GM12878 (cell line): Measurements from ENCODE around the gene SMAD2. TPM values are rescaled to one million over a fixed set of nuclear protein-coding genes. Genes with fewer than 3 reads are reported as not detected.

Experiments
- ATAC-seq: fragments of 200-7000 bp; cut with Tn5 transposase; 3 replicates; pipeline ENCODE4 v1.9.1; 2020; ENCODE audit warnings: mild to moderate bottlenecking, moderate library complexity
- BruUV-seq: library from RNA; stranded (reverse); fragments of 400-500 nt; replicated peaks from 2 replicates; lab custom pipeline; 2021; lab: Mats Ljungman, UMichigan
- CTCF ChIA-PET: fragments of 300-600 bp; sonication (Branson Sonifier 250); formaldehyde crosslinking; extraction: SDS; loops from one replicate; lab custom pipeline; 2021; ENCODE audit warnings: inconsistent platforms; lab: Yijun Ruan, JAX
- POLR2A ChIA-PET: fragments of 350-600 bp; formaldehyde crosslinking; extraction: SDS; loops from one replicate; lab custom pipeline; 2021; ENCODE audit warnings: inconsistent platforms; lab: Charles Lee
- RAD21 ChIA-PET: fragments of 300-600 bp; sonication (Branson Sonifier 250); formaldehyde crosslinking; loops from one replicate; lab custom pipeline; 2023; ENCODE audit warnings: antibody characterized with exemption; ENCODE audit not compliant: unreplicated experiment; lab: Charles Lee
- SMC1A ChIA-PET: fragments of 300-600 bp; sonication (Branson Sonifier 250); formaldehyde crosslinking; loops from one replicate; lab custom pipeline; 2023; ENCODE audit not compliant: unreplicated experiment, uncharacterized antibody; lab: Charles Lee
- DNase-seq: peaks from one replicate; pipeline ENCODE4 v3.0.0-alpha.2; 2011; ENCODE audit warnings: low read depth, low spot score
- FAIRE-seq: peaks from 3 replicates; lab custom pipeline; 2011; peaks lifted over from hg19 to GRCh38; lab: Jason Lieb, UNC
- H2AFZ ChIP-seq: 2 replicates; pipeline ENCODE4 v1.6.0; 2011; ENCODE audit warnings: low read depth, low read length, control low read depth; ENCODE audit not compliant: control insufficient read depth
- H3K27ac ChIP-seq: 2 replicates; pipeline ENCODE4 v1.5.1; 2011; ENCODE audit warnings: control low read depth; ENCODE audit not compliant: control insufficient read depth, insufficient read depth
- H3K27me3 ChIP-seq, 2 experiments: replicated peaks in 1 of 2; 2 replicates each; pipeline versions ENCODE4 v1.6.0 to v1.6.1; 2011; ENCODE audit warnings: low read length in 1 of 2; ENCODE audit not compliant: control insufficient read depth in 2 of 2, insufficient read depth in 2 of 2
- H3K36me3 ChIP-seq, 2 experiments: 2 replicates each; pipeline ENCODE4 v1.5.1; 2011; ENCODE audit warnings: low read length in 1 of 2; ENCODE audit not compliant: control insufficient read depth in 2 of 2, insufficient read depth in 2 of 2
- H3K4me1 ChIP-seq: 2 replicates; pipeline ENCODE4 v1.6.1; 2011; ENCODE audit warnings: mild to moderate bottlenecking, low read length, moderate library complexity, mixed read lengths; ENCODE audit not compliant: control insufficient read depth, insufficient read depth
- H3K4me2 ChIP-seq: 2 replicates; pipeline ENCODE4 v1.6.0; 2011; ENCODE audit warnings: control low read depth; ENCODE audit not compliant: control insufficient read depth, insufficient read depth
- H3K4me3 ChIP-seq: fragments of 200-600 bp; sonication (generic); 2 replicates; pipeline ENCODE4 v1.5.1; 2016
- H3K79me2 ChIP-seq: 2 replicates; pipeline ENCODE4 v1.6.0; 2011; ENCODE audit warnings: low read length; ENCODE audit not compliant: control insufficient read depth, insufficient read depth
- H3K9ac ChIP-seq: 2 replicates; pipeline ENCODE4 v1.8.0; 2011; ENCODE audit warnings: low read length, control low read depth, mixed read lengths; ENCODE audit not compliant: control insufficient read depth, insufficient read depth
- H3K9me3 ChIP-seq: replicated peaks from 3 replicates; pipeline ENCODE4 v1.5.1; 2011; ENCODE audit warnings: mild to moderate bottlenecking, low read length; ENCODE audit not compliant: control insufficient read depth, insufficient read depth
- H4K20me1 ChIP-seq: 2 replicates; pipeline ENCODE4 v1.6.0; 2011; ENCODE audit not compliant: control insufficient read depth, insufficient read depth
- CBX3 ChIP-seq: fragments of 200-600 bp; sonication (generic); IDR thresholded peaks from 2 replicates; pipeline ENCODE4 v1.6.1; 2016; ENCODE audit warnings: low read depth, borderline replicate concordance
- CEBPZ ChIP-seq: fragments of 150-350 bp; IDR thresholded peaks from 2 replicates; pipeline ENCODE4 v1.6.1; 2016; ENCODE audit warnings: low read depth, low read length
- ELK1 ChIP-seq: IDR thresholded peaks from 2 replicates; pipeline ENCODE4 v1.6.1; 2012; ENCODE audit warnings: low read depth, low read length, improper control_type of control experiment
- NBN ChIP-seq: fragments of 450-650 bp; IDR thresholded peaks from 2 replicates; pipeline ENCODE4 v1.6.1; 2016
- RBBP5 ChIP-seq: fragments of 200-600 bp; sonication (generic); conservative IDR thresholded peaks from 2 replicates; pipeline ENCODE4 v1.6.1; 2016
- ZBED1 ChIP-seq: IDR thresholded peaks from 2 replicates; pipeline ENCODE4 v1.6.1; 2016; ENCODE audit warnings: borderline replicate concordance
- WGBS: methylation state at CpG from one replicate; pipeline ENCODE4 v1.1.6; 2016; ENCODE audit warnings: low lambda C conversion rate; ENCODE audit not compliant: insufficient replicate concordance, insufficient coverage; ENCODE audit errors: missing lambda C conversion rate; 5-methylcytosine and 5-hydroxymethylcytosine counted together
- in situ Hi-C: fragments of 300-500 bp; cut with MboI; formaldehyde crosslinking; loops from 9 replicates; pipeline ENCODE4 v1.14.3; 2018; ENCODE audit warnings: mixed read lengths
- intact Hi-C: fragments of 100-400 bp; cut with micrococcal nuclease; formaldehyde crosslinking; loops from one replicate; pipeline ENCODE4 v1.14.2; 2022; ENCODE audit not compliant: unreplicated experiment
- polyA plus RNA-seq, 11 experiments: library from polyadenylated mRNA; depleted of rRNA in 4 of 11; unstranded in 6 of 11; stranded (reverse) in 5 of 11; fragments of >200 nt; fragmentation: Nextera tagmentation in 4 of 11; fragmentation: Illumina TruSeq in 1 of 11; extraction: Ambion mirVana in 4 of 11; extraction: Trizol in 1 of 11; gene quantifications; 1 replicate in 1 of 11; 2 replicates in 10 of 11; pipeline versions ENCODE4 v1.2.1 to v1.2.3, GENCODE V29; 2011 to 2016; ENCODE audit warnings: inconsistent platforms in 2 of 11, missing spikeins in 2 of 11, low read depth in 1 of 11
- total RNA-seq, 4 experiments: library from RNA; depleted of rRNA in 3 of 4; stranded (reverse); fragments of >200 nt in 3 of 4; fragmentation: Illumina TruSeq in 1 of 4; extraction: Trizol in 1 of 4; gene quantifications; 2 replicates each; pipeline versions ENCODE4 v1.2.1 to v1.2.3, GENCODE V29; 2013 to 2021
- TF ChIP-seq, protein P1 (sequence below): fragments of 450-650 bp; conservative IDR thresholded peaks from 2 replicates; pipeline ENCODE4 v1.6.1; 2017; ENCODE audit warnings: mild to moderate bottlenecking, moderate library complexity

Gene SMAD2
- total and polyA plus RNA-seq, 10 of the 15 experiments (the other 5 are each of a cell fraction or from before 2014, with no cell fraction given) = 28.8 to 111 (median 65.8) TPM

- SMC1A ChIA-PET = no interaction called here
- Histone ChIP-seq H3K27ac (no peak overlapping the region), H3K79me2 (no peaks in the 10 kb centered on the region), H3K9me3 (no peaks in the 10 kb centered on the region; the same call in 2 of the 3 replicates), H3K4me3 (no peak overlapping the region), H3K9ac (no peak overlapping the region), H4K20me1 (no peaks in the 10 kb centered on the region), H3K4me1 (no peaks in the 10 kb centered on the region), H3K4me2 (no peak overlapping the region), H3K27me3 (no peaks in the 10 kb centered on the region), H2AFZ (no peak overlapping the region), H3K36me3 (no peaks in the 10 kb centered on the region)
- TF ChIP-seq, protein P1, sequence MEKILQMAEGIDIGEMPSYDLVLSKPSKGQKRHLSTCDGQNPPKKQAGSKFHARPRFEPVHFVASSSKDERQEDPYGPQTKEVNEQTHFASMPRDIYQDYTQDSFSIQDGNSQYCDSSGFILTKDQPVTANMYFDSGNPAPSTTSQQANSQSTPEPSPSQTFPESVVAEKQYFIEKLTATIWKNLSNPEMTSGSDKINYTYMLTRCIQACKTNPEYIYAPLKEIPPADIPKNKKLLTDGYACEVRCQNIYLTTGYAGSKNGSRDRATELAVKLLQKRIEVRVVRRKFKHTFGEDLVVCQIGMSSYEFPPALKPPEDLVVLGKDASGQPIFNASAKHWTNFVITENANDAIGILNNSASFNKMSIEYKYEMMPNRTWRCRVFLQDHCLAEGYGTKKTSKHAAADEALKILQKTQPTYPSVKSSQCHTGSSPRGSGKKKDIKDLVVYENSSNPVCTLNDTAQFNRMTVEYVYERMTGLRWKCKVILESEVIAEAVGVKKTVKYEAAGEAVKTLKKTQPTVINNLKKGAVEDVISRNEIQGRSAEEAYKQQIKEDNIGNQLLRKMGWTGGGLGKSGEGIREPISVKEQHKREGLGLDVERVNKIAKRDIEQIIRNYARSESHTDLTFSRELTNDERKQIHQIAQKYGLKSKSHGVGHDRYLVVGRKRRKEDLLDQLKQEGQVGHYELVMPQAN = no peak
- TF ChIP-seq NBN (no peak), RBBP5 (no peak), CBX3 (no peak), ELK1 (no peak), CEBPZ (no peak), ZBED1 (no peak)
- ATAC-seq (no peak), FAIRE-seq (no peak), DNase-seq (no peak)
- 49% methylated on average over 11 of the region's 11 CpGs for WGBS
- POLR2A ChIA-PET = no interaction called here
- CTCF ChIA-PET = no interaction called here
- intact Hi-C loops = no loop called here
- in situ Hi-C loops = no loop called here
- BruUV-seq = no TSS peak
- RAD21 ChIA-PET = no interaction called here
Observed at GRCh38 chr18:47780011-47780725, 150.3 kb downstream of the SMAD2 start.
